HG03108 (cell line): ENCODE measurements around the gene USF3.

Source experiments
- ATAC-seq: cut with Tn5 transposase; IDR thresholded peaks from one replicate; pipeline ENCODE4 v1.9.1; 2021; ENCODE audit warnings: moderate library complexity; ENCODE audit not compliant: unreplicated experiment

The USF3 gene

DNA sequence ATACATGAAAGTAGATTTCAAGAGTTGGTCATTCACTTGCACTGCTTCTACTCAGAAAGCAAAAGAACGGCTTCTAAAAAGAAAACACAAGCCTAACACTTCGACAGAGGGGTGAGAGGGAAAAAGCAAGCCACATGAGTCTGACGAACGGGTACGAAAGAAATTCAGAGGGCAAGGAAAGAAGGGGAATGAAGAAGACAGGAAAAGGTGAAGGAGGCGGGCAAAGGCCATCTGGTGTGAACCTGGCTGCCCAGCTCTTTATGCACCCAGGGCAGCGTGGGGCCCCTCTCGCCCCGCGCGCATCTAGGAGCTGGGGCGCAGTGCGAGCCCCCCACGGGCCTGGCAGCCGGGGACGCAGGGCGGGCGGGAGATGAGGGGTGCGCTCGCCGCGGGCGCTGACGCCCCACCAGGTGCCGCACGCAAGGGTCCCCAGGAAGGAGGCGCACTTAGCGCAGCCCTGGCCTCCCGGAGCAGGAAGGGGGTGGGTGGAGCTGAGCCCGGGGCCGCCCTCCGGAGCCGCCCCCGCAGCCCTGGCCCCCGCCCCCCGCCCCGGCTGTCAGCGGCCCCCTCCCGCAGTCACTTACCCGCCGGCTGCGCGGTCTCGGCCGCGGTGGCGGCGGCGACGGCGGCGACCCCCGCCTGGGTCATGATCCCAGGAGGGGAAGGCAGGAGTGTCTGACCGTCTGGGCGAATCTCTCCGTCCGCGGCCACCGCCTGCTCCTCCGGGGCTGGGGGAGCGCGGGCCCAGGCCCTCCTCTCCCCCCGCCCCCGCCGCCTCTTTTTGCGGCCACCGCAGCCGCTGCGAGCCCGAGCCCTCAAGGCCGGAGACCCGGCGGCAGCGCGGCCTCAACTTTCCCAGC, at the start of gene USF3:
Gene USF3 (minus strand): TSS at position 857 of the 860 bp plus-strand sequence. CDS start 21,764 bp downstream, outside the sequence.
- peak; percentile 58 for ATAC-seq

DNA sequence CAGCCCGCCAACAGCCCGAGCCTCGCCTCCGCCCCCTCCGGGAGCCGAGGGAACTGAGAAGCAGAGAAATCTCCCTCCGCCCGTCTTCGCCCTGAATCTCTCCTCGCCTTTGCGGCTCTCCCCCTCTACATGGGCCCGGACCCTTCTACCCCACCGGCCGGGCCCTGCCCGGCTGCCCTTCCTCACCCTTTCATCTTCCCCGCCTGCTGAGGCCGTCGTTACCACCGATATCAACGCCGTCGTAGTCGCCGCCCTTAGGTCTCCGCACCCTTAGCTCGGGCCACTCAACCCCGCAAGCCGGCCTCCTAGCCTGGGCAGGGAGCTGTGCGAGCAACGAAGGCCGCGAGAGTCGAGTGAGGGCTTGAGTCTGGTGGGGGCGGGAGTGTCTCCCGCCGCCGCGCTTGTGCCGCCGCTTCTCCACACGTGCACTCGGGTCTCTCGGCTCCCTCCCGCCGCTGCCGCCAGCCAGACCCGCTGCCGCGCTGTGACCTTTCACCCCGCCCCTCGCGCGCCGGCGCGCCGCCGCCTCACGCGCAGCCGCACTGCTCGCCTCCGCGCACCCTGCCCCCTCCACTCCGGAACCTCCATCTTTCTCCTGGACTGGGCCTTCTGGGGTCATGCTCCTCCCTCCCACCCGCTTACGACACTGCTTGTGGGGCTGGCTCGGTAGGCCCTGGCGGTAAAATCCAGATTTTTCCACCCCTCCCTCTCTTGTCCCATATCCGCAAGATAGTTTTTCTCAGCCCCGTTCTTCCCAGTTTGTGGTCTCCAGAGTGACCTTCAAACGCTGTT, 49.5 kb upstream of the USF3 start, which contains the start of gene NAA50:
Gene NAA50 (minus strand): TSS at position 494 of the 792 bp plus-strand sequence. CDS start 300 bp downstream, at position 194.
- ATAC-seq = peak; percentile 38

GRCh38 chr3:113744941-113745755, 48.7 kb upstream of the USF3 start:
- ATAC-seq = peak; percentile 59

- no peak for ATAC-seq
Observed at GRCh38 chr3:113743006-113743630, 46.7 kb upstream of the USF3 start.

DNA sequence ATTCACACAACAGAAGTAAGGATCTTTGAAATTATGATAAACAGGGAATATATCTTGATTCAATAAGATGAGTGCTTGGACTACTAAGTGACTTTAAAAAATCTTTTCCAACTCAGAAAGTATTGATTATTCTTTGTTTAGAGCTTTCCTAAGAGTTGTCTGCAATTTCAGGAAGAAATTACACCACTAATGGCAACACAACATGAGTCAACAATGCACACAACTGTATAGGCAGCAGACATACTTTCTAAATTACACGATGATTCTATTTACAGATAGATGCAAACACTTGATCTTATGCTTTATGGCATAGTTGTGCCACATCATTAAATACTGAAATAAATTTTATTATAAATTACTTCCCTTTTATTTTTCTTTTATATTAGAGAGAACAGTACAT, 45.2 kb upstream of the USF3 start:
- ATAC-seq = no peak

- no peak for ATAC-seq
Observed at GRCh38 chr3:113741086-113741485, 44.6 kb upstream of the USF3 start.

DNA sequence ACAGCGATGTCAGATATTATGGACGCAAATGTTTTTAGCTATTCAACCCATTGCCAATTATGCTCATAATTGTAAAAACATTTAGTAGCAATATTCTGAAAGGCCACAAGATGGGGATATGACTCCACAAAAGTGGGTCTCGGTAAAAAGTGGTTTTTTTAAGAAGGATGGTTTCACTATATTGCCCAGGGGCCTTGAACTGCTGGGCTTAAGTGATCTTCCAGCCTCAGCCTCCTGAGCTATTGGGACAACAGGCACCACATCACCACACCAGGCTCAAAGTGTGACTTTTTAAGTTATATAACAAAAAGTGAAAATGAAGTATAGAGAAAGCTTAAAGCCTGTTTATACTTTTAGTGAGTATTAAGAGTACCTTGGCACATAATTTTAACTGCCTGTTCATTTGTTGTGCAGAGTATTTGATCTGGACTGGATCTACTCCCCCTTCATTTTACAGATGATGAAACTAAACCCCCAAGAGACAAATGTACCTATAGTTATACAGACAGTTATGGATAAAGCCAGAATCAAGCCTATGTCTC, 40.2 kb upstream of the USF3 start:
- ATAC-seq = no peak

DNA sequence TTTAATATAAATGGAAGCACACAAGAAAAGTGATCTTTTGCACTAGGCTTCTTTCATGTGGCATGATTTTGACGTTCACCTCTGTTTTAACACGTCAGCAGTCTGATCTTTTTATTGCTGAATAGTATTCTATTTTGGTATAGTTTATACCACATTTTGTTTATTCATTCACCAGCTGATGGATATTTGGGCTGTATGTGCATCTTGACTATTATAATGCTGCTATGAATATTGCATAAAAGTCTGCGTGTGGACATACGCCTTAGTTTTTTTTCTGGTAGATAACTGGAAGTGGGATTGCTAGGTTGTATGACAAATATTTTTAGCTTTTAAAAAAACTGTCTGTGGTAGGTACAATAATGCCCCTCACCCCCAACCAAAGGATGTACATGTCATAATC, 35.3 kb upstream of the USF3 start:
- no peak for ATAC-seq

DNA sequence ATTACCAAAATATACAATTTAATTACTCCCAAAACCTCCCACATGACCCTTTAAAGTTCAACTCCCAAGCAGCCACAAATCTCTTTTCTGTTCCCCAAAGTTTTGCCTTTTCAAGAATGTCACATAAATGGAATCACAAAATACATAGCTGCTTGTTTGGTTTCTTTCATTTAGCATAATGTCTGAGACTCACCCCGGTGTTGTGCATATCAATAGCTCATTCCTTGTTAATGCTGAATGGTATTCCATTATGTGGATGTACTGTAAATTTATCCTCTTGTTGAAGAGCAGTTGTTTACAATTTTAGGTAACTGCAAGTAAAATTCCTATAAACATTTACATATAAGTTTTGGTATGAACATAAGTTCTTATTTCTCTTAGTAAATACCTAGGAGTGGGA, 34.1 kb upstream of the USF3 start:
- ATAC-seq = no peak

DNA sequence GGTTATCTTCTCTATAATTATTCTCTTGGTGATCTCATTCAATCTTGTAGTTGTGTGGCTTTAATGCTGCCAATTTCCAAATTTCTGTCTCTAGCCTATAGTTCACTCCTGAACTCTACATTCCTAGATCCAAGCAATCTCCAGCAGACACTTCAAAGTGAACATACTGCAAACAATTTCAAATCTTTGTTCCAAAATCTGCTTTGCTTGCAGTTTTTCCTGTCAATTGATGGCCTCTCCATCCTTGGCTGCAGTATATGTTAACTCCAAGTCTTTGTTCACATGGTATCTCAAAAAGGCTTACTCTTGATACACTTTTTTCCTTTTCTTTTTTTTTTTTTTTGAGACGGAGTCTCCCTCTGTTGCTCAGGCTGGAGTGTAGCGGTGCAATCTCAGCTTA, 32.2 kb upstream of the USF3 start:
- ATAC-seq = no peak

- no peak for ATAC-seq
Observed at GRCh38 chr3:113721636-113722035, 25.2 kb upstream of the USF3 start.

- no peak for ATAC-seq
Observed at GRCh38 chr3:113719758-113720157, 23.3 kb upstream of the USF3 start.

DNA sequence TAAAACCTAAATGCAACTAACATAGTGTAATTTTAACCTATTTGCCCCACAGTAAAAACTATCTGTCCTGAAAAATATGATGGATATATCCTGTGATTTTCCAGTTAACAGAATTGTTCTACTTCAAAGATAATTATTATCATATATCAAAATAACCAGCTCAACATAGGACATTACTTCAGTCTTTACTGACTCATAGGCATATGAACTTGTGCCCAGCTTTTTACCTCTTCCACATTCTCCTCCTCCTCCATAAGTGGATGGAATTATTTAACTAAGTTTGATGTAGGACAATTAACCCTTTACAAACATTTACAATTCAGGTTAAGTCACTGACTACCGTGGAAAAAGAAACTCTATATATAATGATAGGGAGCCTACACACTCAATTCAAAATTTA, 22.9 kb upstream of the USF3 start:
- ATAC-seq = no peak

DNA sequence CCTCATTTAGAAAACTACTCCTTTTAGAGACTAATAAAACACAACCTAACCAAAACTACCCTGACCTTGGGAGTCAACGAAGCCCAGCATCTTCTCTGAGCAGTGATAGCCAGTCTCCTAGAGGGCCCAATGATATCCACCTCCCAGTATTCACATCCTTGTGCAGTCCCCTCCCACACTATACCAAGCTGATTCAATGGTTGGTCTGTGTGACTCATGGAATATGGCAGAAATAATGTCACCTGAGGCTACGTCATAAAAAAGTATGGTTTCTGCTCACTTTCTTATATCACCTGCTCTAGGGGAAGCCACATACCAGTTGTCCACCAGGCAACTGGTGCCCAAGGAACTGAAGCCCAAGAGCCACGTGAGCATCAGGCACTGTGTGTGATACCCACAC, 21.4 kb upstream of the USF3 start:
- ATAC-seq = no peak

DNA sequence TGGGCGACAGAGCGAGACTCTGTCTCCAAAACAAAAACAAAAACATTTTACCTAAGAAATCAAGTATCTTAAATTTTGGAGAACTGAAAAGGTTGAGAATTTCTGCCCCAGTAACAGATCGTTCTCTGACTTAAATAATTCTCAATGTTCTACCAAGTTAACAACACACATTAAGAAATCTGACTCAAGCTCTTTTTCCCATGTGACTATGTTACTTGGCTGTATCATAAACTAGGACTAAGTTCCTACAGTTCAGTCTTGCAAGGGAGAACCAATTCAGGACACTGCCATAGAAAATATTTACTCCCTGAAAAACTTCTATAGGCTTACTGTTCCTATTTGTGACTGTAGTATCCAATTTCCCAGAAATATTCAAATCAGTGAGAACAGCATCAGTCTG, 20.9 kb upstream of the USF3 start:
- ATAC-seq = no peak

- no peak for ATAC-seq
Observed at GRCh38 chr3:113714702-113715101, 18.3 kb upstream of the USF3 start.

DNA sequence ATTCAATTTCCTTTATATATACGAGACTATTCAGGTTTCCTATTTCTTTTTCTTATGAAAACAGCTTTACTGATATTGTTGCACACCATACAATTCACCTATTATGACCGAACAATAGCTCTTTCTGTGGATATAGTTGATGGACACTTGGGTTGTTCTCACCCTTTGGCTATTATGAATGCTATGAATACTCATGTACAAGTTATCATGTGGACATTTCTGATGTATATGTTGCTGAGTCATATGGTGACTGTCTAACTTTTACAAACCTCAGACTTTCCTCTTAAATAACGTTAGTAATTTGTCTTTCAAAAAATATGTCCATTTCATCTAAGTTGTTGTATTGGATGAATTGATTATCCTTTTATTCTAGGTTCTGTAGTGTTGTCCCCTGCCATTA, 15.7 kb upstream of the USF3 start:
- no peak for ATAC-seq

DNA sequence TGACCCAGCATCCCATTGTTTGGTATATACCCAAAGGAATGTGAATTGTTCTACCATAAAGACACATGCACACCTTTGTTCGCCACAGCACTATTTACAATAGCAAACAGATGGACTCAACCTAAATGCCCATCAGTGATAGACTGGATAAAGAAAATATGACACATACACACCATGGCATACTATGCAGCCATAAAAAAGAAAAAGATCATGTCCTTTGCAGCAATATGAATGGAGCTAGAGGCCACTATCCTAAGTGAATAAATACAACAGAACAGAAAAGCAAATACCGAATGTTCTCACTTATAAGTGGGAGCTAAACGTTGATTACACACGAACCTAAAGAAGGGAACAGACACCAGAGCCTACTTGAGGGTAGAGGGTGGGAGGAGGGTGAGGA, 11.4 kb upstream of the USF3 start:
- no peak for ATAC-seq

DNA sequence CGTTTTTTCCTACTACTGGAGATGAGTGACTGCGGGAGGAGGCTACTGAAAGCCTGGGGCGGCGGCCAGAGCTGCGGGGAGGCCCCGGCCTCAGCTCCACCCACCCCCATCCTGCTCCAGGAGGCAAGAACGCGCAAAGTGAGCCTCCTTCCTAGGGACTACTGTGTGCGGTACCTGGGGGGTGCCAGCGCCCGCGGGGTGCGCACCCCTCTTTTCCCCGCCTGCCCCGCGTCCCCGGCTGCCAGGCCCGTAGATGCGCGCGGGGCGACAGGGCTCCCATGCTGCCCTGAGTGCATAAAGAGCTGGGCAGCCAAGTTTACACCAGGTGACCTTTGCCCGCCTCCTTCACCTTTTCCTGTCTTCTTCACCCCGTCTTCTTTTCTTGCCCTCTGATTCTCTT, 2.5 kb upstream of the USF3 start:
- ATAC-seq = no peak

- no peak for ATAC-seq
Observed at GRCh38 chr3:113698213-113698742, 1.8 kb upstream of the USF3 start.
